ENCODE results near the gene TACSTD2. TPM values are rescaled to one million over a fixed set of nuclear protein-coding genes. Genes with fewer than 3 reads are reported as not detected.
"Not testable (repeated sequence)": the region's sequence is repeated elsewhere in the genome, so short reads cannot be mapped to it uniquely, and the experiment has no call there.

Gene TACSTD2
- total RNA-seq, 4 donors from 2014 or later: 5.7 to 13.0 (median 8.9) TPM

DNA sequence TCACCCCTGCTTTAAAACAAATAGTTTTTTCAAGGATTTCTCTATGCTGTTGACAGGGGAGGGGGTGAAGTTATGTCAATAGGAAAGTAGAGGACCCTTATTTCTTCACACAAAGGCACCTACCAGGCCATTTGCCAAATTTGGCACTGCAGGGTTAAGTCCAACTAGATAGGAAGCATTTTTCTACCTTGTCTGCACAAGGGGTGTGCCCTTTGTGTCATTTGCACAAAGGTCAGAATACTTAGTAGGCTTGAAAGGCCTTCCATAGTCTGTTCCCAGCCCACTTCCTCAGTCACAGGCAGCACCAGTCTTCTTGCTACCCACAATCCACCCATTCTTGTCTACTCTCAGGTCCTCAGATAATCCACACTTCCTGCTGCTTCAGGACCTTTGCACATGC, 7.0 kb downstream of the TACSTD2 start:
- H3K9me3 ChIP-seq: no peaks in the 10 kb centered on the region
- peaks cover 20 to 27% of the 10 kb centered on the region in 2 donors for H3K4me1 ChIP-seq
- intact Hi-C loops (cut with DNase I): no loop called here
- no peak overlapping the region for H3K4me3 ChIP-seq (replicated peaks in 1 of 3)
- no peaks in the 10 kb centered on the region for H3K36me3 ChIP-seq
- DNase-seq: no peak
- no peak overlapping the region for H3K27ac ChIP-seq
- no peaks in the 10 kb centered on the region for H3K27me3 ChIP-seq
- no peak for TF ChIP-seq POLR2A (IDR thresholded peaks at IDR 0.05)
- TF ChIP-seq, protein P1, sequence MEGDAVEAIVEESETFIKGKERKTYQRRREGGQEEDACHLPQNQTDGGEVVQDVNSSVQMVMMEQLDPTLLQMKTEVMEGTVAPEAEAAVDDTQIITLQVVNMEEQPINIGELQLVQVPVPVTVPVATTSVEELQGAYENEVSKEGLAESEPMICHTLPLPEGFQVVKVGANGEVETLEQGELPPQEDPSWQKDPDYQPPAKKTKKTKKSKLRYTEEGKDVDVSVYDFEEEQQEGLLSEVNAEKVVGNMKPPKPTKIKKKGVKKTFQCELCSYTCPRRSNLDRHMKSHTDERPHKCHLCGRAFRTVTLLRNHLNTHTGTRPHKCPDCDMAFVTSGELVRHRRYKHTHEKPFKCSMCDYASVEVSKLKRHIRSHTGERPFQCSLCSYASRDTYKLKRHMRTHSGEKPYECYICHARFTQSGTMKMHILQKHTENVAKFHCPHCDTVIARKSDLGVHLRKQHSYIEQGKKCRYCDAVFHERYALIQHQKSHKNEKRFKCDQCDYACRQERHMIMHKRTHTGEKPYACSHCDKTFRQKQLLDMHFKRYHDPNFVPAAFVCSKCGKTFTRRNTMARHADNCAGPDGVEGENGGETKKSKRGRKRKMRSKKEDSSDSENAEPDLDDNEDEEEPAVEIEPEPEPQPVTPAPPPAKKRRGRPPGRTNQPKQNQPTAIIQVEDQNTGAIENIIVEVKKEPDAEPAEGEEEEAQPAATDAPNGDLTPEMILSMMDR (IDR thresholded peaks at IDR 0.05): no peak

DNA sequence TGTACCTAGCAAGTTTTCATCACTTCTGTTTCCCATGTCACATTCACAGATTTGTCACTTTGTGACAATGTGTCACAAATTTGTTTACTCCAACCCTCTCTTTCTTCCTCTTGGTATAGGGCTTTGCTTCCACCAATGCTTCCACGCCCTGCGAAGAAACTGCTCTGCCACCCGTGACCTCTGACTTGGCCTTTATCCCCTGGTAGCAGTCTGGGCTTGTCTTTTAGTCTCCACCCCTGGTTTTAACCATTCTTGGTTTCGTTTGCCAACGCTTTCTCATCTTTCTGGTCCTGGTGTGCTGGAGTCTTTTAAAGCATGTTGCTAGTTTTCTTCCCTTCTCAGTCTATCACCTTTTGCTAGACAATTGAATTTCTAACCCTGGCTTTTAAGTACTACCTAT, 8.1 kb downstream of the TACSTD2 start:
- no peak for TF ChIP-seq POLR2A (IDR thresholded peaks at IDR 0.05)
- TF ChIP-seq, protein P1 (IDR thresholded peaks at IDR 0.05): no peak
- Histone ChIP-seq H3K27ac (no peak overlapping the region), H3K4me1 (peaks cover 16 to 22% of the 10 kb centered on the region in 2 donors), H3K36me3 (no peaks in the 10 kb centered on the region), H3K4me3 (replicated peaks in 1 of 3) (no peak overlapping the region), H3K9me3 (no peaks in the 10 kb centered on the region), H3K27me3 (no peaks in the 10 kb centered on the region)
- intact Hi-C loops (cut with DNase I): no loop called here
- DNase-seq: no peak
- WGBS, 2 donors: 90% methylated on average over 5 of the region's 5 CpGs

DNA sequence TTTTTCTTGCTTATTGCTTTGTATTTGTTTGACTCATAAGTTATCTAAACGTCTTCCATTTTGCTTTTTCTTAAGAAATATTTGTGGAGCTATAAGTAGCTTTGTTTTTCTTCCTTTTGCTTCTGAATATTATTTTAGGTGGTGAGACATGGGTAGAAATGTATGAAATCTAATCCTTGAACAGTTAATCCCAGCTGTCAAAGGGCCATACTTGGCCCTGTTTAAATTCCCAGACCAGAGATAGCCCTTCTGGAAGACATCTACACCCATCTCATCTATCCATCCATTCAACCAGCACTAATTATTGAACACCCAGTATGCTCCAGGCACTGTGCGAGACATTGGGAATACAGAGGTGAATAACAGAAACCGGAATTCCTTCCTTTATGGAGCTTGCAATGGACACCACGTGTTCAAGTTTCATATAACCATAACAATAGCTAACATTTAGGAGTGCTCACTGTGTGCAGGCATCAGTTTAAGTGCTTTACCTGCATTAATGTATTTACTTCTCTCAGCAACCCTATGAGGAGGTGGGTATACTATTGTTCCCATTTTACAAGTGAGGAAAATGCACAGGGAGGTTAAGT, 8.7 kb downstream of the TACSTD2 start:
- Histone ChIP-seq H3K4me3 (replicated peaks in 1 of 3) (no peak overlapping the region), H3K9me3 (no peaks in the 10 kb centered on the region), H3K4me1 (peaks cover 11 to 17% of the 10 kb centered on the region in 2 donors), H3K27ac (no peak overlapping the region), H3K36me3 (no peaks in the 10 kb centered on the region), H3K27me3 (no peaks in the 10 kb centered on the region)
- no peak for TF ChIP-seq POLR2A (IDR thresholded peaks at IDR 0.05)
- TF ChIP-seq, protein P1 (IDR thresholded peaks at IDR 0.05): no peak
- no peak for DNase-seq
- 76% methylated on average over 4 of the region's 4 CpGs for WGBS, 2 donors
- intact Hi-C loops (cut with DNase I): no loop called here

DNA sequence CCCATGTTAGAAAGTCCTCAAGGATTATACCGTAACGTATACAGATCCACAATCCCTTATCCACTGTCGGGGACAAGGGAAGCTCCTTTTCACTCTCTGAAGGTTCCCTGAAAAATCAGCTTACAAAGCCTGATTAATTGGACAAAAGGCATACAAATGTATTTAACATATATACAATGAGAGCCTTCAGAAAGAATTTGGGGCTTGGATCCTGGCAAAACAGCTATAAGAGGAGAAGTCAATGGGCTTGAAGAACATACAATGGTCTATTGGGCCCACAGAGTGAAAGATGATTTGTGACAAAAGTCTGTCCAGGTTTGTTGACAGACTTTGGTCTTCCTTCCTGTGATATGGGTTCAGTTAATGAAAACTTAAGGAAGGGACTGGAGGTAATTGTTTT, 10.7 kb downstream of the TACSTD2 start:
- no peaks in the 10 kb centered on the region for H3K9me3 ChIP-seq
- no peak overlapping the region for H3K27ac ChIP-seq
- H3K27me3 ChIP-seq: no peaks in the 10 kb centered on the region
- H3K36me3 ChIP-seq: no peaks in the 10 kb centered on the region
- no peaks in the 10 kb centered on the region for H3K4me1 ChIP-seq
- H3K4me3 ChIP-seq (replicated peaks in 1 of 3): no peak overlapping the region
- 94 to 95% methylated on average over 3 of the region's 3 CpGs for WGBS, 2 donors
- DNase-seq: no peak
- intact Hi-C loops (cut with DNase I): no loop called here
- TF ChIP-seq, protein P1 (IDR thresholded peaks at IDR 0.05): no peak
- TF ChIP-seq POLR2A (IDR thresholded peaks at IDR 0.05): no peak

DNA sequence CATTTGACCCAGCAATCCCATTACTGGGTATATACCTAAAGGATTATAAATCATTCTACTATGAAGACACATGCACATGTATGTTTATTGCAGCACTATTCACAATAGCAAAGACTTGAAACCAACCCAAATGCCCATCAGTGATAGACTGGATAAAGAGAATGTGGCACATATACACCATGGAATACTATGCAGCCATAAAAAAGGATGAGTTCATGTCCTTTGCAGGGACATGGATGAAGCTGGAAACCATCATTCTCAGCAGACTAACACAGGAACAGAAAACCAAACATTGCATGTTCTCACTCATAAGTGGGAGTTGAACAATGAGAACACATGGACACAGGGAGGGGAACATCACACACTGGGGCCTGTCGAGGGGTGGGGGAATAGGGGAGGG, 13.3 kb downstream of the TACSTD2 start:
- H3K36me3 ChIP-seq; DNase-seq; H3K9me3 ChIP-seq; H3K27ac ChIP-seq; H3K4me3 ChIP-seq (replicated peaks in 1 of 3); H3K4me1 ChIP-seq; H3K27me3 ChIP-seq; intact Hi-C loops (cut with DNase I): not testable (repeated sequence)
- WGBS, 2 donors: 88 to 93% methylated on average over 1 of the region's 1 CpG

DNA sequence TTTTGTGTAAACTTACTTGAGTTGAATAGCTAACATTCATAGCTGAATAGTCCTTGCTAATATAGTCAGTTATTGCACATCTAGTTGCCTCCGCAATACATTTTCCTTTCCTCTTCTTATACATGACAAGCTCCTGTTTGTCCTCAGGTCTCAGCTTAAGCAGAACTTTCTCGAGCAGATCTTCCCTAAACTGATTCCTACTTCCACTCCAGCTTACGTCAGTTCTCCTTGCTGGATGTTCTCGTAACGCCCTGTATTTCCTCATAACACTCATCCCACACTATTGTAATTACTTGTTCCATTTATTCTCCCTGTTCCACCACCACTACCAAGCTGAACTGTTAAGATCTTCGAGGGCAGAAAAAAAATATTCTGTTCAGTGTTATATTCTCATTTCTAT, 15.4 kb downstream of the TACSTD2 start:
- no peak for TF ChIP-seq POLR2A (IDR thresholded peaks at IDR 0.05)
- TF ChIP-seq, protein P1 (IDR thresholded peaks at IDR 0.05): no peak
- intact Hi-C loops (cut with DNase I): no loop called here
- DNase-seq: no peak
- Histone ChIP-seq H3K27me3 (no peaks in the 10 kb centered on the region), H3K4me1 (no peaks in the 10 kb centered on the region), H3K9me3 (no peaks in the 10 kb centered on the region), H3K4me3 (replicated peaks in 1 of 3) (no peak overlapping the region), H3K27ac (no peak overlapping the region), H3K36me3 (no peaks in the 10 kb centered on the region)
- 85% methylated on average over 6 of the region's 6 CpGs for WGBS, 2 donors
